Thyroid gland (tissue), 4 donors: Measurements from ENCODE around the gene PTPRN2. TPM values are rescaled to one million over a fixed set of nuclear protein-coding genes. Genes with fewer than 3 reads are reported as not detected.

Experiments used
- DNase-seq, 2 donors: peaks; one replicate each; pipeline ENCODE4 v3.0.0-alpha.2; 2019
- H3K27ac ChIP-seq, 3 donors: fragments of 200-600 bp; sonication (generic); 1 replicate in 2 of 3; 2 replicates in 1 of 3; pipeline ENCODE4 v1.5.1; 2016 to 2019; ENCODE audit warnings: mild to moderate bottlenecking in 1 of 3, moderate library complexity in 1 of 3
- H3K27me3 ChIP-seq: fragments of 200-600 bp; sonication (generic); one replicate; pipeline ENCODE4 v1.5.1; 2019
- H3K36me3 ChIP-seq, 2 donors: fragments of 200-600 bp; sonication (generic); one replicate each; pipeline ENCODE4 v1.5.1; 2016 to 2019
- H3K4me1 ChIP-seq, 2 donors: fragments of 200-600 bp; sonication (generic); one replicate each; pipeline ENCODE4 v1.5.1; 2017 to 2019
- H3K4me3 ChIP-seq, 3 donors: fragments of 200-600 bp; sonication (generic); replicated peaks in 1 of 3; 1 replicate in 2 of 3; 2 replicates in 1 of 3; pipeline ENCODE4 v1.5.1; 2016; ENCODE audit warnings: mild to moderate bottlenecking in 1 of 3
- H3K9me3 ChIP-seq: fragments of 200-600 bp; sonication (generic); one replicate; pipeline ENCODE4 v1.5.1; 2017
- POLR2A ChIP-seq, 2 donors: fragments of 450-650 bp; IDR thresholded peaks; one replicate each; pipeline ENCODE4 v1.6.1; 2017; ENCODE audit warnings: antibody characterized with exemption in 2 of 2, mild to moderate bottlenecking in 2 of 2, moderate library complexity in 1 of 2
- WGBS, 2 donors: methylation state at CpG; one replicate each; pipeline ENCODE4 v1.1.5; 2017; 5-methylcytosine and 5-hydroxymethylcytosine counted together
- intact Hi-C: fragments of 100-400 bp; cut with DNase I; formaldehyde crosslinking; loops from one replicate; pipeline ENCODE4 v1.15.1; 2023
- total RNA-seq, 4 donors: library from RNA; depleted of rRNA; stranded (reverse); fragments of >200 nt; gene quantifications; one replicate each; pipeline ENCODE4 v1.2.3, GENCODE V29; 2016
- TF ChIP-seq, protein P1 (sequence below), 6 experiments: fragments of 200-600 bp in 3 of 6; fragments of 450-650 bp in 3 of 6; sonication (generic) in 3 of 6; IDR thresholded peaks; one replicate each; pipeline ENCODE4 v1.5.1; 2016 to 2019; ENCODE audit warnings: antibody characterized with exemption in 6 of 6, mild to moderate bottlenecking in 2 of 6, inconsistent platforms in 1 of 6, moderate library complexity in 1 of 6

The PTPRN2 gene
- total RNA-seq, 4 donors from 2014 or later: 4.2 to 9.9 (median 7.7) TPM

DNA sequence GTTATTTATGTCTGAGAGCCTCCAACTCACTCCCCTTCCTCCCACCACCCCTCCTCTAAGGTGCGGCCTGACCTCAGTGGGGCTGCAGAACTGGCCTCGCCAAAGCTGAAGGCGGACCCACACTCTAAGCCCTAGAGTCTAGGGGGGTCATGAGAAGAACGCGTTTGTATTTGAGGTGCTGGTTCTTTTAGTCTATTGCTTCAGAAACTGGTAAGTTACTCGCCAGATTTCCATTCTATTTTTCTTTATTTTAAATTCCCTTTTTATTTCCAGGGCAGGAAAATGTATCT is 893.3 kb downstream of the PTPRN2 start:
- H3K27ac ChIP-seq: no peak overlapping the region
- H3K36me3 ChIP-seq: no peaks in the 10 kb centered on the region
- intact Hi-C loops: no loop called here
- H3K27me3 ChIP-seq: peaks cover 4% of the 10 kb centered on the region
- 30 to 31% methylated on average over 6 of the region's 6 CpGs for WGBS, 2 donors
- no peak for DNase-seq
- TF ChIP-seq, protein P1, sequence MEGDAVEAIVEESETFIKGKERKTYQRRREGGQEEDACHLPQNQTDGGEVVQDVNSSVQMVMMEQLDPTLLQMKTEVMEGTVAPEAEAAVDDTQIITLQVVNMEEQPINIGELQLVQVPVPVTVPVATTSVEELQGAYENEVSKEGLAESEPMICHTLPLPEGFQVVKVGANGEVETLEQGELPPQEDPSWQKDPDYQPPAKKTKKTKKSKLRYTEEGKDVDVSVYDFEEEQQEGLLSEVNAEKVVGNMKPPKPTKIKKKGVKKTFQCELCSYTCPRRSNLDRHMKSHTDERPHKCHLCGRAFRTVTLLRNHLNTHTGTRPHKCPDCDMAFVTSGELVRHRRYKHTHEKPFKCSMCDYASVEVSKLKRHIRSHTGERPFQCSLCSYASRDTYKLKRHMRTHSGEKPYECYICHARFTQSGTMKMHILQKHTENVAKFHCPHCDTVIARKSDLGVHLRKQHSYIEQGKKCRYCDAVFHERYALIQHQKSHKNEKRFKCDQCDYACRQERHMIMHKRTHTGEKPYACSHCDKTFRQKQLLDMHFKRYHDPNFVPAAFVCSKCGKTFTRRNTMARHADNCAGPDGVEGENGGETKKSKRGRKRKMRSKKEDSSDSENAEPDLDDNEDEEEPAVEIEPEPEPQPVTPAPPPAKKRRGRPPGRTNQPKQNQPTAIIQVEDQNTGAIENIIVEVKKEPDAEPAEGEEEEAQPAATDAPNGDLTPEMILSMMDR (IDR thresholded peaks at IDR 0.05): no peak
- no peak for TF ChIP-seq POLR2A (IDR thresholded peaks at IDR 0.05)
- H3K4me1 ChIP-seq: peaks cover 0 to 14% of the 10 kb centered on the region in 2 donors
- H3K4me3 ChIP-seq: no peak overlapping the region
- no peaks in the 10 kb centered on the region for H3K9me3 ChIP-seq

DNA sequence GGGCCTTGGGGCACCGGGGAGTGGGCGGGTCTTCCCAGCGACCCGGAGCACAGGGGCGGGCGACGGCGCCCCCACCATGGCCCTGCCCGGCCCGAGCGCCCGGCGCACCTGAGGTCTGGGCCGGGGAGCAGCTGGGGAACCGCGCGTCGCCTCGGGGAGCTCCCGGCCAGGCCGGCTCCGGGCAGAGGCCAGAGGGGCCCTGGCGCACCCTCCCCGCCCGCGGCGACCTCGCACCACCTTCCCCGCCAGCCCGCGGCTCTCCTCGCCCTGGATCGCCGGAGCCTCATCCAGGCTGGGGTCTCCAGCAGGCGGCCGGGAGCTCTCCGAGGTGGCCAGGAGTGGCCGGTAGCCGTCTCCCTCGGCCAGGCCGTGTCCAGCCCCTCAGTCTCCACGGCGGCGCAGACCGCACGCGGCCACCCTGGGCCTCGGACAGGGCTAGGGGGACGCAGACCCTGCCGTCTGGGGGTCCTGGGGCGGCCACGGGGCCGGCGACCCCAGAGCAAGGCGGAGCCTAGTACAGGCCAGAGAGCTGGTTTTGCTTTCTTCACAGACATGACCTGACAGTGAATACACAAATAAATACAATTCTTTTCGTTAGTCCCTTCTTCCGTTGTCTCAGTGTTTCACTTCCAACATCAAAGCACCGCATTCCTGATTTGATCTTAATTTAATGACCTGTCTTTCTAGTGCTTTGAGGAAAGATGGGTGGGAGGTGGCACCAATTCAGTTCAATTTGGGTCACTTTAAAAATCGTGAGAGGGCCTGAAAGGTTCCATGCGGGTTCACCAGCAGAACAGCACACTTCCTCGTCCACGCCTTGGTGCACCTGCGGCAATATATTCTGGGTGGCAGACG is 893.9 kb downstream of the PTPRN2 start:
- H3K9me3 ChIP-seq: no peaks in the 10 kb centered on the region
- DNase-seq: no peak
- H3K27me3 ChIP-seq: peaks cover 6% of the 10 kb centered on the region
- TF ChIP-seq, protein P1 (IDR thresholded peaks at IDR 0.05): no peak
- no peak for TF ChIP-seq POLR2A (IDR thresholded peaks at IDR 0.05)
- intact Hi-C loops: no loop called here
- WGBS, 2 donors: 9 to 11% methylated on average over 12 to 22 of the region's 64 CpGs
- no peak overlapping the region for H3K27ac ChIP-seq
- peaks cover 0 to 20% of the 10 kb centered on the region in 2 donors for H3K4me1 ChIP-seq
- H3K36me3 ChIP-seq: no peaks in the 10 kb centered on the region
- no peak overlapping the region for H3K4me3 ChIP-seq

DNA sequence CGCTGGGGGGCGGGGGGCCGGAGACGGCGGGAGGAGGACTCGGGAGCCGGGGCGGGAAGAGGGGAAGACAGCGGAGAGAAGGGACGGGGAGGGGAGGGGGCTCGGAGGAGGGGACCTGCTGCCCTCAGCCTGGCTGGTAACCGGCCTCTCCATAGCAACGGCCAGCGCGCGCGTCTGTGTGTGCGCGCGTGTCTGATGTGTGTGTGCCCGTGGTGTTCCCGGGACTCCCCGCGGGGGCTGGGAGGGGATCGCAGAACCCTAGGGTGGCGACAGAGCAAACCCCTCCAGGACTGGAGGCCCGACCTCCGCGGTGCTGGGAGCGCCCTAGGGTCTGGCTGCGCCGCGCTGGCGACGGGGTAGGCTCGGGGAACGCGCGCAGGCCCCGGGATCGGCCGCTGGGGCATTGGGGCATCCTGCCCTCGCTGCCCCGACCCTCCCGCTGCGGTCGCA is 894.5 kb downstream of the PTPRN2 start:
- no peak overlapping the region for H3K27ac ChIP-seq
- DNase-seq: no peak
- H3K9me3 ChIP-seq: no peaks in the 10 kb centered on the region
- no peak overlapping the region for H3K4me3 ChIP-seq
- intact Hi-C loops: no loop called here
- WGBS, 2 donors: 2 to 6% methylated on average over 9 to 18 of the region's 47 CpGs
- TF ChIP-seq, protein P1 (IDR thresholded peaks at IDR 0.05): no peak
- TF ChIP-seq POLR2A (IDR thresholded peaks at IDR 0.05): no peak
- peaks cover 6% of the 10 kb centered on the region for H3K27me3 ChIP-seq
- H3K36me3 ChIP-seq: no peaks in the 10 kb centered on the region
- peaks cover 0 to 23% of the 10 kb centered on the region in 2 donors for H3K4me1 ChIP-seq

DNA sequence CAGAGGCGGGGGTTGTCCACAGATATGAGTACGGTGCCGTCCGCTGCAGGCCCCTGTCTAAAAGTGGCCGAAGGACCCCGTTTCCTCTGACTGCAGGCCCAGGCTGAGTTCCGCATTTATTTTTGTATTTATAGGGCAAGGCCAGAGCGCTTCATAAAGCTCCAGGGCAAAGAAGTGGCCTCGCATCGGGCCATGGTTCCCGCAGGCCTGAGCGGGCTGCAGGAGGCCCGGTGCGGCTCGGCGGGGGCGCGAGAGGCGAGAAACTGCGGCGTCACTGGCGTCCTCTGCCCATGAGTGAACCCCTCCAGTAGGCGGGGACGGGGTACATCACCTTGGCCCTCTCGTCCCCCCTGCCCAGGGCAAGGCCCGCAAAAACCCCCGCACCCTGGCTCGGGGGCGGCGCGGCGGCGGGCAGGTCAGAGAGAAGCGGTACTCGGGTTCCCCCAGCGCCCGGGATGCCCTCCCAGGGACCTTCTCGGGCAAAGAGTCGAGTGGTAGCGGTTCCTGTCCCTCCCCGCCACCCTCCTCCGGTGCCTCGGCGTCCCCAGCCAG is 895.1 kb downstream of the PTPRN2 start:
- Histone ChIP-seq H3K9me3 (no peaks in the 10 kb centered on the region), H3K4me3 (no peak overlapping the region), H3K27me3 (peaks cover 6% of the 10 kb centered on the region), H3K4me1 (peaks cover 0 to 23% of the 10 kb centered on the region in 2 donors), H3K36me3 (no peaks in the 10 kb centered on the region), H3K27ac (no peak overlapping the region)
- WGBS, 2 donors: 0 to 5% methylated on average over 2 to 24 of the region's 44 CpGs
- no peak for DNase-seq
- no peak for TF ChIP-seq POLR2A (IDR thresholded peaks at IDR 0.05)
- TF ChIP-seq, protein P1 (IDR thresholded peaks at IDR 0.05): no peak
- intact Hi-C loops: no loop called here
